Progenitor cell of endocrine pancreas (in vitro differentiated cells): Measurements from ENCODE around the gene H1-8. TPM values are rescaled to one million over a fixed set of nuclear protein-coding genes. Genes with fewer than 3 reads are reported as not detected.

Experiments used
- DNase-seq: peaks from one replicate; pipeline ENCODE4 v3.0.0; 2021; ENCODE audit warnings: low spot score; ENCODE audit not compliant: unreplicated experiment
- H3K27ac Mint-ChIP-seq: 2 replicates; pipeline ENCODE4 v1.8.0; 2021; ENCODE audit warnings: mild to moderate bottlenecking, moderate library complexity, mixed read lengths
- H3K27me3 Mint-ChIP-seq: 2 replicates; pipeline ENCODE4 v1.8.0; 2021; ENCODE audit warnings: mixed read lengths
- H3K36me3 Mint-ChIP-seq: 2 replicates; pipeline ENCODE4 v1.8.0; 2022; ENCODE audit warnings: mixed read lengths; ENCODE audit not compliant: insufficient read depth
- H3K4me1 Mint-ChIP-seq: 2 replicates; pipeline ENCODE4 v1.8.0; 2021; ENCODE audit warnings: low read depth, mixed read lengths
- H3K4me3 Mint-ChIP-seq: 2 replicates; pipeline ENCODE4 v1.8.0; 2021; ENCODE audit warnings: low read depth, mild to moderate bottlenecking, moderate library complexity, mixed read lengths
- H3K9me3 Mint-ChIP-seq: 2 replicates; pipeline ENCODE4 v1.8.0; 2021; ENCODE audit warnings: low read depth, mixed read lengths
- total RNA-seq: library from RNA; stranded (reverse); gene quantifications from 2 replicates; pipeline ENCODE4 v1.2.1, GENCODE V29; 2021
- TF ChIP-seq, protein P1 (sequence below): fragments of 200-600 bp; sonication (generic); IDR thresholded peaks from one replicate; pipeline ENCODE4 v1.5.0; 2021; ENCODE audit warnings: antibody characterized with exemption, mild to moderate bottlenecking; ENCODE audit not compliant: unreplicated experiment

The H1-8 gene
- total RNA-seq, 1 donor from 2014 or later = not detected

- Mint-ChIP-seq H3K27me3 (no peaks in the 10 kb centered on the region), H3K4me3 (no peak overlapping the region), H3K9me3 (no peaks in the 10 kb centered on the region), H3K36me3 (no peaks in the 10 kb centered on the region), H3K27ac (no peak overlapping the region), H3K4me1 (no peaks in the 10 kb centered on the region)
- TF ChIP-seq, protein P1, sequence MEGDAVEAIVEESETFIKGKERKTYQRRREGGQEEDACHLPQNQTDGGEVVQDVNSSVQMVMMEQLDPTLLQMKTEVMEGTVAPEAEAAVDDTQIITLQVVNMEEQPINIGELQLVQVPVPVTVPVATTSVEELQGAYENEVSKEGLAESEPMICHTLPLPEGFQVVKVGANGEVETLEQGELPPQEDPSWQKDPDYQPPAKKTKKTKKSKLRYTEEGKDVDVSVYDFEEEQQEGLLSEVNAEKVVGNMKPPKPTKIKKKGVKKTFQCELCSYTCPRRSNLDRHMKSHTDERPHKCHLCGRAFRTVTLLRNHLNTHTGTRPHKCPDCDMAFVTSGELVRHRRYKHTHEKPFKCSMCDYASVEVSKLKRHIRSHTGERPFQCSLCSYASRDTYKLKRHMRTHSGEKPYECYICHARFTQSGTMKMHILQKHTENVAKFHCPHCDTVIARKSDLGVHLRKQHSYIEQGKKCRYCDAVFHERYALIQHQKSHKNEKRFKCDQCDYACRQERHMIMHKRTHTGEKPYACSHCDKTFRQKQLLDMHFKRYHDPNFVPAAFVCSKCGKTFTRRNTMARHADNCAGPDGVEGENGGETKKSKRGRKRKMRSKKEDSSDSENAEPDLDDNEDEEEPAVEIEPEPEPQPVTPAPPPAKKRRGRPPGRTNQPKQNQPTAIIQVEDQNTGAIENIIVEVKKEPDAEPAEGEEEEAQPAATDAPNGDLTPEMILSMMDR = no peak
- DNase-seq = no peak
Observed at GRCh38 chr3:129522953-129523352, 20.0 kb upstream of the H1-8 start.

- Mint-ChIP-seq H3K27me3 (no peaks in the 10 kb centered on the region), H3K4me1 (no peaks in the 10 kb centered on the region), H3K4me3 (no peak overlapping the region), H3K9me3 (no peaks in the 10 kb centered on the region), H3K27ac (no peak overlapping the region), H3K36me3 (no peaks in the 10 kb centered on the region)
- TF ChIP-seq, protein P1 = no peak
- no peak for DNase-seq
Observed at GRCh38 chr3:129524081-129524480, 18.9 kb upstream of the H1-8 start.

DNA sequence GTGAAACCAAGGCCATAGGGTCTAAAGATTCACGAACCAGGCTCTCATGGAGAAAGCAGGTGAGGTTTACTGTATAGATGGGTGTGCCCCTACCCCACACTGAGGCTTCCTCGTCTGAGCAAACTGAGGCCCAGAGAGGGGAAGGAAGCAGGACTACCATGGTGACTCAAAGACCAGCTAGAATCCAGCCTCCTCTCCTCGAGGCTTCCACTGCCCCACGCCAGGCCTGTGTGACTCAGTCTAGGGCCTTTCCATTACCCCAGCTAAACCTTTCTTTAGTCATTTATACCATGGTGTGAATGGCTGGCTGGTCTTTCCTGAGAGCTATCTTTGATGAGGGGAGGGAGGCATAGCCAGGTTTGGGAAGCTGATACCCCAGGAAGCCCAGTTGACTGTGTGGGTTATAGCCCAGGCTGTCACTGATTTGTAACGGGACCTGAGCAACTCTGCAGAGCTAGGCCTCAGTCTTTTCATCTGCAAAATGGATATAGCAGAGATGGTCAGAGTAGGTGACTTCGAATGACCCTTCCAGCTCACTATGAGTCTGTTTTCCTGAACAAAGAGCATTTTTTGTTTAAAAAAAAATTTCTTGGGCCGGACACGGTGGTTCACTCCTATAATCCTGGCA lies 17.5 kb upstream of the H1-8 start:
- Mint-ChIP-seq H3K27me3 (no peaks in the 10 kb centered on the region), H3K4me1 (peaks cover 6% of the 10 kb centered on the region), H3K36me3 (no peaks in the 10 kb centered on the region), H3K9me3 (no peaks in the 10 kb centered on the region), H3K4me3 (no peak overlapping the region), H3K27ac (no peak overlapping the region)
- no peak for DNase-seq
- TF ChIP-seq, protein P1 = no peak

DNA sequence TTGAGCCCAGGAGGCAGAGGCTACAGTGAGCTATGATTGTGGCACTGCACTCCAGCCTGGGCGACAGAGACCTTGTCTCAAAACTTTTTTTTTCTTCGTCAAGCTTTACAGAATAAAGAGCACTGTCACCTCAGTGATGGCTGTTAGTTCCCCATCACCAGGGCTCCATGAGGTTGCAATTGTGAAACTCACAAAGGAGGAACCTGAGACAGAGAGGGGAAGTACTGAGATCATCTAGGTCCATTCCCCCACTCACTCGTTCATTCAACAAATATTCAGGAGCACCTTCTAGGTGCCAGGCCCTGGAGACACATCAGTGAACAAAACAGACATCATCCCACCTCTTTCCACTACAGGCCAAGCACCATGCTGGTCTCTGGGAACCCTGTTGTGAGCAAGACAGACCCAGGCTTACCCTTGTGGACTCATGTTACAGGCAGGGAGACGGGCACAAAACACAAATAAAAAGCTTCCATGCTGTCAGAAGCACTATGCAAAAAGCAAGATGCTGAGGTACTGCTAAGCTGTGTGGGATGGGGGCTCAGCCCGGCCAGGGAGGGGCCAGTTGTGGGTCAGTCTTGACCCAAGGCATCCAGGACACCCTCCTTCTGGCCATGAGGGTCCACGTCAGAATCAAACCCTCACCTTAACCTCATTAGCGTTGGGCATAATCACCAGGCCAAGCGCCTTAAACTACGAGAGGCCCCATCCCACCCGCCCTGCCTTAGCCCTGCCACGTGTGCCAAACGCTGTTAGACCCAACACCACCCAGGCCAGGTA lies 16.7 kb upstream of the H1-8 start:
- Mint-ChIP-seq H3K36me3 (no peaks in the 10 kb centered on the region), H3K4me3 (no peak overlapping the region), H3K4me1 (peaks cover 9% of the 10 kb centered on the region), H3K27me3 (no peaks in the 10 kb centered on the region), H3K27ac (no peak overlapping the region), H3K9me3 (no peaks in the 10 kb centered on the region)
- no peak for DNase-seq
- TF ChIP-seq, protein P1 = no peak

DNA sequence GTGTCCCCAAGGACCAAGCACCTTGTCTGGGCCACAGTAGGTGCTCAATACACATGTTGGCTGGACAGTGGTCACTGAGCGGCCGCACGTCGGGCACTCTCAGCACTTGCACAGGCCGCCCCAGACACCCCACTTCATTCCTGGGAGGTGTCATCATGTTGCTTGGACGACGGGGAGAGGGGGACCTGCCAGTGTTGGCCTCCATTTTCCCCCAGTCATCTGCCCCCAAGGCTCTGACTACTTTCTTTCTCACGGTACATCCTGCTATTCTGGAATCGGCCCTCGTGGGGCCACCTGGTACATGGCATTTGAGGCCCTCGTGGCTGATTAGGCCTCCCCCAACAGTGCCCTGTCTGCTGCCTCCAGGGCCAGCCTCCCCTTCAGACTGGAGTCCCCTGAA lies 15.7 kb upstream of the H1-8 start:
- TF ChIP-seq, protein P1 = no peak
- DNase-seq = no peak
- Mint-ChIP-seq H3K4me1 (peaks cover 9% of the 10 kb centered on the region), H3K9me3 (no peaks in the 10 kb centered on the region), H3K4me3 (no peak overlapping the region), H3K27ac (no peak overlapping the region), H3K36me3 (no peaks in the 10 kb centered on the region), H3K27me3 (no peaks in the 10 kb centered on the region)
